Smooth muscle cell (in vitro differentiated cells): ENCODE data around the gene CACNA1H. TPM values are rescaled to one million over a fixed set of nuclear protein-coding genes. Genes with fewer than 3 reads are reported as not detected.

Source experiments
- DNase-seq: peaks from one replicate; lab custom pipeline; 2025; ENCODE audit not compliant: unreplicated experiment; lab: John Stamatoyannopoulos, UW
- H2AFZ ChIP-seq: fragments of 200-600 bp; sonication (generic); 2 replicates; pipeline ENCODE4 v1.6.0; 2016; ENCODE audit warnings: antibody characterized with exemption, low read depth, mild to moderate bottlenecking
- H3F3A ChIP-seq: fragments of 200-600 bp; sonication (generic); 2 replicates; pipeline ENCODE4 v1.6.0; 2017; ENCODE audit warnings: antibody characterized with exemption, low read depth
- H3K27ac ChIP-seq: fragments of 200-600 bp; sonication (generic); 2 replicates; pipeline ENCODE4 v1.5.1; 2016; ENCODE audit warnings: low read depth, mild to moderate bottlenecking
- H3K27me3 ChIP-seq: fragments of 200-600 bp; sonication (generic); 2 replicates; pipeline ENCODE4 v1.6.1; 2016; ENCODE audit warnings: low read depth, mild to moderate bottlenecking
- H3K36me3 ChIP-seq: fragments of 200-600 bp; sonication (generic); 2 replicates; pipeline ENCODE4 v1.5.1; 2016; ENCODE audit warnings: low read depth
- H3K4me1 ChIP-seq: fragments of 200-600 bp; sonication (generic); 2 replicates; pipeline ENCODE4 v1.5.1; 2016; ENCODE audit warnings: low read depth
- H3K4me2 ChIP-seq: fragments of 200-600 bp; sonication (generic); 2 replicates; pipeline ENCODE4 v1.6.0; 2016; ENCODE audit warnings: mild to moderate bottlenecking
- H3K4me3 ChIP-seq: fragments of 200-600 bp; sonication (generic); 2 replicates; pipeline ENCODE4 v1.5.1; 2016; ENCODE audit warnings: mild to moderate bottlenecking
- H3K79me2 ChIP-seq: fragments of 200-600 bp; sonication (generic); 2 replicates; pipeline ENCODE4 v1.6.0; 2016; ENCODE audit warnings: low read depth, mild to moderate bottlenecking
- H3K9ac ChIP-seq: fragments of 200-600 bp; sonication (generic); 2 replicates; pipeline ENCODE4 v1.6.0; 2016; ENCODE audit warnings: low read depth
- H3K9me3 ChIP-seq: fragments of 200-600 bp; sonication (generic); replicated peaks from 2 replicates; pipeline ENCODE4 v1.5.1; 2016; ENCODE audit warnings: low read depth
- H4K20me1 ChIP-seq: fragments of 200-600 bp; sonication (generic); 2 replicates; pipeline ENCODE4 v1.6.0; 2016; ENCODE audit warnings: low read depth
- CTCF ChIP-seq: fragments of 200-600 bp; sonication (generic); IDR thresholded peaks from 2 replicates; pipeline ENCODE4 v1.5.1; 2017; ENCODE audit warnings: borderline replicate concordance, mild to moderate bottlenecking, antibody characterized with exemption; ENCODE audit not compliant: insufficient read depth, poor library complexity, severe bottlenecking
- WGBS: methylation state at CpG from one replicate; pipeline ENCODE4 v1.1.7; 2016; ENCODE audit warnings: low lambda C conversion rate; 5-methylcytosine and 5-hydroxymethylcytosine counted together
- polyA plus RNA-seq: library from polyadenylated mRNA; unstranded; fragments of >200 nt; fragmentation: Nextera tagmentation; extraction: Ambion mirVana; gene quantifications from 2 replicates; pipeline ENCODE4 v1.2.1, GENCODE V29; 2016
- total RNA-seq: library from RNA; depleted of rRNA; stranded (reverse); fragments of >200 nt; gene quantifications from 2 replicates; pipeline ENCODE4 v1.2.3, GENCODE V29; 2014

The CACNA1H gene
- total and polyA plus RNA-seq, 2 experiments from 2014 or later = 1.7 to 2.6 TPM

DNA sequence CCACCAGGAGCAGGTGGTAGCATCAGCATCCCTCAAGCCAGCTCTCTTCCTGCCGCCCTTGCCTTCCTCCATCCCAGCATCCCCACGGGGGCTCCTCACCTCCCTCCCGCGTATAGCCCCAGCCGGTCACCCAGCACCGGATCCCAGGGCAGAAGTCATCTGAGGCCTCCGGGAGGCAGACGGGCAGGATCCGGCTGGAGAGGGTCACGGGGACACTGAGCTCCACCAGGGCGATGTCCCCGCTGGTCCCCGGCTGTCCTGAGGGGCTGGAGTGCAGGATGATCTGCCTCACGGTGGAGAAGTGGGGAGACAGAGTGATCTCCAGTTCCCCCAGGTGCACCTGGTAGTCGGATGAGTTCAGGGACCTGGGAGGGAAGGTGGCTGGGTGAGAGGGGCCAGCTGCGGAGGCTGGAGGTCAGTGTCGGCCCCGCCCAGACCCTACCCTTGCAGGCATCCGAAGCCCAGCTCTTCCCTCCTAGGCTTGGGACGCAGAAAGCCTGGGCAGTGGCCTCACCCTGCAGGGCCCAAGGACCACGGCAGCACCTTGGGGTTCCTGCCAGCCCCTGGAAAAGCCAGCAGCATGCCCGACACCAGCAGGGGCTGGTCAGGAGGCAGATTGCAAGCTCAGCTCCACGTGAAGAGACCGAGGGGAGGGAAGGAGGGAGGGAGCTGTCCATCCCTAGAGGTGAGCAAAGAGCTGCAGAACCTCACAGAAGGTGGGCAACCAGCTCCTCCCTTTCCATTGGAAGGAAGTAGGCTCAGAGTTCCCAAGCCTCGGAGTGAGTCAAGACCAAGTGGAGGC, 69.8 kb downstream of the CACNA1H start:
- no peak overlapping the region for H3K9ac ChIP-seq
- H3F3A ChIP-seq = no peaks in the 10 kb centered on the region
- H3K27me3 ChIP-seq = no peaks in the 10 kb centered on the region
- no peak overlapping the region for H3K27ac ChIP-seq
- H3K79me2 ChIP-seq = no peaks in the 10 kb centered on the region
- no peaks in the 10 kb centered on the region for H3K9me3 ChIP-seq
- no peak overlapping the region for H3K4me3 ChIP-seq
- WGBS = 89% methylated on average over 25 of the region's 25 CpGs
- H2AFZ ChIP-seq = no peak overlapping the region
- DNase-seq = no peak
- no peaks in the 10 kb centered on the region for H4K20me1 ChIP-seq
- H3K4me1 ChIP-seq = no peaks in the 10 kb centered on the region
- no peaks in the 10 kb centered on the region for H3K36me3 ChIP-seq
- H3K4me2 ChIP-seq = no peak overlapping the region
- no peak for TF ChIP-seq CTCF

GRCh38 chr16:1223355-1224214, 70.7 kb downstream of the CACNA1H start:
- Histone ChIP-seq H3K27ac (no peak overlapping the region), H3K9ac (no peak overlapping the region), H3K36me3 (no peaks in the 10 kb centered on the region), H3K79me2 (no peaks in the 10 kb centered on the region), H3K4me1 (no peaks in the 10 kb centered on the region), H4K20me1 (no peaks in the 10 kb centered on the region), H3K9me3 (no peaks in the 10 kb centered on the region), H3K4me2 (no peak overlapping the region), H3F3A (no peaks in the 10 kb centered on the region), H3K27me3 (no peaks in the 10 kb centered on the region), H3K4me3 (no peak overlapping the region), H2AFZ (no peak overlapping the region)
- DNase-seq = no peak
- WGBS = 92% methylated on average over 37 of the region's 38 CpGs
- no peak for TF ChIP-seq CTCF

GRCh38 chr16:1224558-1224957, 71.7 kb downstream of the CACNA1H start:
- no peaks in the 10 kb centered on the region for H3K79me2 ChIP-seq
- no peaks in the 10 kb centered on the region for H3K9me3 ChIP-seq
- H3K4me2 ChIP-seq = no peak overlapping the region
- no peak overlapping the region for H3K9ac ChIP-seq
- TF ChIP-seq CTCF = no peak
- no peak for DNase-seq
- H2AFZ ChIP-seq = no peak overlapping the region
- 91% methylated on average over 9 of the region's 9 CpGs for WGBS
- no peak overlapping the region for H3K27ac ChIP-seq
- no peaks in the 10 kb centered on the region for H4K20me1 ChIP-seq
- H3K27me3 ChIP-seq = no peaks in the 10 kb centered on the region
- H3K4me1 ChIP-seq = no peaks in the 10 kb centered on the region
- H3K4me3 ChIP-seq = no peak overlapping the region
- no peaks in the 10 kb centered on the region for H3K36me3 ChIP-seq
- no peaks in the 10 kb centered on the region for H3F3A ChIP-seq
